ENCODE measurements around the gene RAB36. TPM values are rescaled to one million over a fixed set of nuclear protein-coding genes. Genes with fewer than 3 reads are reported as not detected.
A peak's percentile ranks its signal among the peaks of the same experiment; 100 is the strongest.

The RAB36 gene
- total and polyA plus RNA-seq, 4 donors = 5.4 to 15.1 (median 13.3) TPM

- Histone ChIP-seq H3K4me1 (ENCODE audit: control insufficient read depth, insufficient read depth, low read length) (peaks cover 36% of the 10 kb centered on the region), H3K4me3 (ENCODE audit: low read depth, low read length) (peak overlapping the region; percentile 57), H3K27me3 (ENCODE audit: control insufficient read depth, insufficient read depth, low read length) (no peaks in the 10 kb centered on the region), H3K27ac (ENCODE audit: low read depth, low read length) (no peak overlapping the region), H3K36me3 (ENCODE audit: control insufficient read depth, insufficient read depth, low read length) (peaks cover 24% of the 10 kb centered on the region), H3K9me3 (ENCODE audit: control insufficient read depth, insufficient read depth, low read length) (no peaks in the 10 kb centered on the region)
- 42% methylated on average over 2 of the region's 8 CpGs for WGBS (ENCODE audit: insufficient coverage)
- DNase-seq (ENCODE audit: low read depth in 4 of 6, low spot score in 6 of 6) = no peak
These were observed 1.4 kb downstream of the RAB36 start for GRCh38 chr22:23146478-23147205.

- no peak overlapping the region for H3K27ac ChIP-seq (ENCODE audit: low read depth, low read length)
- peaks cover 25% of the 10 kb centered on the region for H3K4me1 ChIP-seq (ENCODE audit: control insufficient read depth, insufficient read depth, low read length)
- peaks cover 36% of the 10 kb centered on the region for H3K36me3 ChIP-seq (ENCODE audit: control insufficient read depth, insufficient read depth, low read length)
- H3K9me3 ChIP-seq (ENCODE audit: control insufficient read depth, insufficient read depth, low read length) = no peaks in the 10 kb centered on the region
- H3K4me3 ChIP-seq (ENCODE audit: low read depth, low read length) = no peak overlapping the region
- WGBS (ENCODE audit: insufficient coverage) = 46% methylated on average over 4 of the region's 6 CpGs
- no peak for DNase-seq (ENCODE audit: low read depth in 4 of 6, low spot score in 6 of 6)
- no peaks in the 10 kb centered on the region for H3K27me3 ChIP-seq (ENCODE audit: control insufficient read depth, insufficient read depth, low read length)
These were observed 2.5 kb downstream of the RAB36 start for GRCh38 chr22:23147617-23148387.

GRCh38 chr22:23149743-23150238 lies 4.5 kb downstream of the RAB36 start:
- Histone ChIP-seq H3K9me3 (ENCODE audit: control insufficient read depth, insufficient read depth, low read length) (no peaks in the 10 kb centered on the region), H3K27ac (ENCODE audit: low read depth, low read length) (no peak overlapping the region), H3K4me3 (ENCODE audit: low read depth, low read length) (no peak overlapping the region), H3K4me1 (ENCODE audit: control insufficient read depth, insufficient read depth, low read length) (peaks cover 22% of the 10 kb centered on the region), H3K27me3 (ENCODE audit: control insufficient read depth, insufficient read depth, low read length) (no peaks in the 10 kb centered on the region), H3K36me3 (ENCODE audit: control insufficient read depth, insufficient read depth, low read length) (peaks cover 51% of the 10 kb centered on the region)
- no peak for DNase-seq (ENCODE audit: low read depth in 4 of 6, low spot score in 6 of 6)
- 58% methylated on average over 14 of the region's 15 CpGs for WGBS (ENCODE audit: insufficient coverage)

- H3K4me3 ChIP-seq (ENCODE audit: low read depth, low read length) = no peak overlapping the region
- no peak overlapping the region for H3K27ac ChIP-seq (ENCODE audit: low read depth, low read length)
- no peak for DNase-seq (ENCODE audit: low read depth in 4 of 6, low spot score in 6 of 6)
- H3K36me3 ChIP-seq (ENCODE audit: control insufficient read depth, insufficient read depth, low read length) = peaks cover 58% of the 10 kb centered on the region
- no peaks in the 10 kb centered on the region for H3K9me3 ChIP-seq (ENCODE audit: control insufficient read depth, insufficient read depth, low read length)
- no peaks in the 10 kb centered on the region for H3K27me3 ChIP-seq (ENCODE audit: control insufficient read depth, insufficient read depth, low read length)
- H3K4me1 ChIP-seq (ENCODE audit: control insufficient read depth, insufficient read depth, low read length) = peaks cover 12% of the 10 kb centered on the region
- 97% methylated on average over 4 of the region's 6 CpGs for WGBS (ENCODE audit: insufficient coverage)
These were observed 5.5 kb downstream of the RAB36 start for GRCh38 chr22:23150762-23151161.

GRCh38 chr22:23151827-23152226 lies 6.5 kb downstream of the RAB36 start:
- no peaks in the 10 kb centered on the region for H3K27me3 ChIP-seq (ENCODE audit: control insufficient read depth, insufficient read depth, low read length)
- 94% methylated on average over 12 of the region's 16 CpGs for WGBS (ENCODE audit: insufficient coverage)
- H3K36me3 ChIP-seq (ENCODE audit: control insufficient read depth, insufficient read depth, low read length) = peaks cover 69% of the 10 kb centered on the region
- H3K9me3 ChIP-seq (ENCODE audit: control insufficient read depth, insufficient read depth, low read length) = no peaks in the 10 kb centered on the region
- no peak overlapping the region for H3K4me3 ChIP-seq (ENCODE audit: low read depth, low read length)
- no peak for DNase-seq (ENCODE audit: low read depth in 4 of 6, low spot score in 6 of 6)
- no peak overlapping the region for H3K27ac ChIP-seq (ENCODE audit: low read depth, low read length)
- H3K4me1 ChIP-seq (ENCODE audit: control insufficient read depth, insufficient read depth, low read length) = peaks cover 1% of the 10 kb centered on the region

- H3K9me3 ChIP-seq (ENCODE audit: control insufficient read depth, insufficient read depth, low read length) = no peaks in the 10 kb centered on the region
These were observed 7.2 kb downstream of the RAB36 start for GRCh38 chr22:23152238-23153114.

GRCh38 chr22:23153994-23154393 lies 8.7 kb downstream of the RAB36 start:
- no peak overlapping the region for H3K4me3 ChIP-seq (ENCODE audit: low read depth, low read length)
- no peaks in the 10 kb centered on the region for H3K9me3 ChIP-seq (ENCODE audit: control insufficient read depth, insufficient read depth, low read length)
- peaks cover 85% of the 10 kb centered on the region for H3K36me3 ChIP-seq (ENCODE audit: control insufficient read depth, insufficient read depth, low read length)
- H3K27me3 ChIP-seq (ENCODE audit: control insufficient read depth, insufficient read depth, low read length) = no peaks in the 10 kb centered on the region
- no peaks in the 10 kb centered on the region for H3K4me1 ChIP-seq (ENCODE audit: control insufficient read depth, insufficient read depth, low read length)
- DNase-seq (ENCODE audit: low read depth in 4 of 6, low spot score in 6 of 6) = no peak
- whole genome bisulfite sequencing (ENCODE audit: insufficient coverage) = 74% methylated on average over 6 of the region's 7 CpGs
- no peak overlapping the region for H3K27ac ChIP-seq (ENCODE audit: low read depth, low read length)

More at GRCh38 chr22:23152238-23153114, 7.2 kb downstream of the RAB36 start:
- no peak for DNase-seq (ENCODE audit: low read depth in 4 of 6, low spot score in 6 of 6)
- Histone ChIP-seq H3K4me3 (ENCODE audit: low read depth, low read length) (no peak overlapping the region), H3K36me3 (ENCODE audit: control insufficient read depth, insufficient read depth, low read length) (peaks cover 72% of the 10 kb centered on the region), H3K27me3 (ENCODE audit: control insufficient read depth, insufficient read depth, low read length) (no peaks in the 10 kb centered on the region), H3K4me1 (ENCODE audit: control insufficient read depth, insufficient read depth, low read length) (no peaks in the 10 kb centered on the region), H3K27ac (ENCODE audit: low read depth, low read length) (no peak overlapping the region)
- WGBS (ENCODE audit: insufficient coverage) = 87% methylated on average over 15 of the region's 19 CpGs

GRCh38 chr22:23154461-23154860 lies 9.2 kb downstream of the RAB36 start:
- Histone ChIP-seq H3K36me3 (ENCODE audit: control insufficient read depth, insufficient read depth, low read length) (peaks cover 88% of the 10 kb centered on the region), H3K9me3 (ENCODE audit: control insufficient read depth, insufficient read depth, low read length) (no peaks in the 10 kb centered on the region), H3K27ac (ENCODE audit: low read depth, low read length) (no peak overlapping the region), H3K4me3 (ENCODE audit: low read depth, low read length) (no peak overlapping the region), H3K4me1 (ENCODE audit: control insufficient read depth, insufficient read depth, low read length) (no peaks in the 10 kb centered on the region), H3K27me3 (ENCODE audit: control insufficient read depth, insufficient read depth, low read length) (no peaks in the 10 kb centered on the region)
- 100% methylated on average over 3 of the region's 5 CpGs for WGBS (ENCODE audit: insufficient coverage)
- no peak for DNase-seq (ENCODE audit: low read depth in 4 of 6, low spot score in 6 of 6)

- Histone ChIP-seq H3K9me3 (ENCODE audit: control insufficient read depth, insufficient read depth, low read length) (no peaks in the 10 kb centered on the region), H3K36me3 (ENCODE audit: control insufficient read depth, insufficient read depth, low read length) (peaks cover 82% of the 10 kb centered on the region), H3K27me3 (ENCODE audit: control insufficient read depth, insufficient read depth, low read length) (no peaks in the 10 kb centered on the region), H3K4me1 (ENCODE audit: control insufficient read depth, insufficient read depth, low read length) (no peaks in the 10 kb centered on the region), H3K4me3 (ENCODE audit: low read depth, low read length) (no peak overlapping the region), H3K27ac (ENCODE audit: low read depth, low read length) (no peak overlapping the region)
- no peak for DNase-seq (ENCODE audit: low read depth in 4 of 6, low spot score in 6 of 6)
- 100% methylated on average over 2 of the region's 3 CpGs for WGBS (ENCODE audit: insufficient coverage)
These were observed 9.9 kb downstream of the RAB36 start for GRCh38 chr22:23155143-23155542.
